GM12872 (cell line): ENCODE data around the gene CLINT1.

ENCODE experiments used
- TF ChIP-seq, protein P1 (sequence below): IDR thresholded peaks from 3 replicates; pipeline ENCODE4 v1.5.1; 2011; ENCODE audit warnings: low read depth, mild to moderate bottlenecking, low read length, moderate library complexity; ENCODE audit not compliant: insufficient read depth

The CLINT1 gene

GRCh38 chr5:157835041-157835440 lies 23.9 kb downstream of the CLINT1 start:
- TF ChIP-seq, protein P1, sequence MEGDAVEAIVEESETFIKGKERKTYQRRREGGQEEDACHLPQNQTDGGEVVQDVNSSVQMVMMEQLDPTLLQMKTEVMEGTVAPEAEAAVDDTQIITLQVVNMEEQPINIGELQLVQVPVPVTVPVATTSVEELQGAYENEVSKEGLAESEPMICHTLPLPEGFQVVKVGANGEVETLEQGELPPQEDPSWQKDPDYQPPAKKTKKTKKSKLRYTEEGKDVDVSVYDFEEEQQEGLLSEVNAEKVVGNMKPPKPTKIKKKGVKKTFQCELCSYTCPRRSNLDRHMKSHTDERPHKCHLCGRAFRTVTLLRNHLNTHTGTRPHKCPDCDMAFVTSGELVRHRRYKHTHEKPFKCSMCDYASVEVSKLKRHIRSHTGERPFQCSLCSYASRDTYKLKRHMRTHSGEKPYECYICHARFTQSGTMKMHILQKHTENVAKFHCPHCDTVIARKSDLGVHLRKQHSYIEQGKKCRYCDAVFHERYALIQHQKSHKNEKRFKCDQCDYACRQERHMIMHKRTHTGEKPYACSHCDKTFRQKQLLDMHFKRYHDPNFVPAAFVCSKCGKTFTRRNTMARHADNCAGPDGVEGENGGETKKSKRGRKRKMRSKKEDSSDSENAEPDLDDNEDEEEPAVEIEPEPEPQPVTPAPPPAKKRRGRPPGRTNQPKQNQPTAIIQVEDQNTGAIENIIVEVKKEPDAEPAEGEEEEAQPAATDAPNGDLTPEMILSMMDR = no peak

DNA sequence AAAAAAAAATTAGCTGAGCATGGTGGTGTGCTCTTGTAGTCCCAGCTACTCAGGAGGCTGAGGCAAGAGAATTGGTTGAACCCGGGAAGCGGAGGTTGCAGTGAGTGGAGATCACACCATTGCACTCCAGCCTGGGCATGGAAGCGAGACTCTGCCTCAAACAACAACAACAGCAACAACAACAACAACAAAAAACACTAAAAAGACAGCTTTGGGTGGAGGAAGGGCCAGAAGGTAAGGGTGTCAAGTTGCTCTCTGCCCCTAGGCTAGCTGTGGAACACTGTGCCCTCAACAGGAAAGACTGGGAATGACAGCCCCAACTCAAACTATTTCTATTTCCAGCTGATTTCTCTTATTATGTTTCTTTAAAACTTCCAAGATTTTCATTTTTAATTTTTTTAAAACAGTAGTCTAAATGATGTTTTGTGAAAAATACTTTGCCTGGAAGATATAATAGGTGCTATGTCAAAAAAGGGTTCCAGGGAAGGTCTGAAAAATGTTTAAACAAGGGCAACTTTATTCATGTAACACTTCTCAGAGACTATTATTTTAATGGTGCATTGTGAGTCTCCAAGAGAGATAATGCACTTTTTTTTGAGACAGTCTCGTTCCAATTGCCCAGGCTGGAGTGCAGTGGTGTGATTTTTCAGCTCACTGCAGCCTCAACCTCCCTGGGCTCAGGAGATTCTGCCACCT lies 29.9 kb downstream of the CLINT1 start:
- TF ChIP-seq, protein P1 = peak; percentile 58

GRCh38 chr5:157828105-157828943 lies 30.6 kb downstream of the CLINT1 start:
- TF ChIP-seq, protein P1 = no peak

- TF ChIP-seq, protein P1 = no peak
Observed at GRCh38 chr5:157827423-157827822, 31.5 kb downstream of the CLINT1 start.

- TF ChIP-seq, protein P1 = no peak
Observed at GRCh38 chr5:157823655-157824054, 35.3 kb downstream of the CLINT1 start.

DNA sequence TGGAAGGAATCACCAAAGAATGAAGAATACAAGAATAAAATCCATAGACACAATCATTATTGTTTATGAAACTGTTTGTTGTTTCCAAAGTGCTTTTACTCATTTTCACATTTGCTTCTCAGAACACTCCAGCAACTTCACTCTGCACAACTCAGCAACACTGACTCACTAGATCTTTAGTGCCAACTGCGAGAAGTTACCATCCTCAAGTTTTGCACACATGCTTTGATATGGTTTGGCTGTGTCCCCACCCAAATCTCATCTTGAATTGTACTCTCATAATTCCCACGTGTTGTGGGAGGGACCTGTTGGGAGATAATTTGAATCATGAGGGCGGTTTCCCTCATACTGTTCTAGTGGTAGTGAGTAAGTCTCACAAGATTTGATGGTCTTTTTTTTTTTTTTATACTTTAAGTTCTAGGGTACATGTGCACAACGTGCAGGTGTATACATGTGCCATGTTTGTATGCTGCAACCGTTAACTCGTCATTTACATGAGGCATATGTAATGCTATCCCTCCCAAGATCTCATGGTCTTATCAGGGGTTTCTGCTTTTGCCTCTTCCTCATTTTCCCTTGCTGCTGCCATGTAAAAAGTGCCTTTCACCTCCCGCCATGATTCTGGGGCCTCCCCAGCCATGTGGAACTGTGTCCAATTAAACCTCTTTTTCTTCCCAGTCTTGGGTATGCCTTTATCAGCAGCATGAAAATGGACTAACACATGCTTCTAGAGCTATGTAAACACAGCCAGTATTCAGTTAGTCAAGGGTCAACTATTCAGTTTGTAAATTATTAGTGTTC lies 36.9 kb downstream of the CLINT1 start:
- TF ChIP-seq, protein P1 = no peak

GRCh38 chr5:157821405-157821804 lies 37.5 kb downstream of the CLINT1 start:
- TF ChIP-seq, protein P1 = no peak
